Measurements from ENCODE around the gene F2RL1.
"Not testable (repeated sequence)": the region's sequence is repeated elsewhere in the genome, so short reads cannot be mapped to it uniquely, and the experiment has no call there.

GRCh38 chr5:76789275-76789674, 29.6 kb upstream of the F2RL1 start:
- not testable (repeated sequence) for TF ChIP-seq CTCF (optimal IDR thresholded peaks at IDR 0.05 in 1 of 3, IDR thresholded peaks at IDR 0.05 in 1 of 3, conservative IDR thresholded peaks at IDR 0.05 in 1 of 3; ENCODE audit: extremely low read depth in 1 of 3, insufficient read depth in 2 of 3, low read length in 3 of 3); EZH2 (IDR thresholded peaks at IDR 0.05; ENCODE audit: low read length)
